ENCODE measurements around the gene CASP10. TPM values are rescaled to one million over a fixed set of nuclear protein-coding genes. Genes with fewer than 3 reads are reported as not detected.

Gene CASP10
- total and polyA plus RNA-seq, 2 of the 4 experiments (the other 2 are of a cell fraction), result 0.12 to 0.90 TPM

DNA sequence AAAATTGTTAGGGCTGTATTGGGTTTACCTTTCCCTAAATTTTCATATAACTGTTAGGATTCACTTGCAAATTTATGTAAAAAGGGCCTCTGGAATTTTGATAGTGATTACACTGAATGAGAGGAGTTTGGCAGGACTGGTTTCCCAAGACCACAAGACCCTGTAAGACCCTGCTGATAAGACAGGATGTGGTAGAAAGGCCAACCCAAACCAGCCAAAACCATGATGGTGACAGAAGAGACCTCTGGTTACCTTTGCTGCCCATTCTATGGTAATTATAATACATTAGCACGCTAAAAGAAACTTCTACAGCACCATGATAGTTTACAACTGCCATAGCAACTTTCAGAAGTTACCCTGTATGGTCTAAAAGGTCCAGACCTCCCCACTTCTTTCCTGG lies 8.3 kb upstream of the CASP10 start:
- Histone ChIP-seq H4K5ac (ENCODE audit: low read depth, low read length) (no peak overlapping the region), H3K4me1 (ENCODE audit: control insufficient read depth, insufficient read depth, low read length) (no peaks in the 10 kb centered on the region), H3K27ac (ENCODE audit: insufficient read depth, low read length) (no peak overlapping the region), H2AK5ac (ENCODE audit: low read depth, low read length) (no peak overlapping the region), H3K56ac (ENCODE audit: extremely low read depth, insufficient read depth, low read length) (no peak overlapping the region), H4K91ac (ENCODE audit: insufficient read depth, low read depth, low read length) (no peak overlapping the region), H3K18ac (ENCODE audit: low read depth, low read length) (no peak overlapping the region), H2BK5ac (ENCODE audit: low read depth, low read length, poor library complexity, severe bottlenecking) (no peak overlapping the region), H2BK120ac (ENCODE audit: low read depth, low read length) (no peak overlapping the region), H3K4me3 (ENCODE audit: insufficient read depth, low read depth, low read length) (no peak overlapping the region), H3K9me3 (ENCODE audit: control insufficient read depth, insufficient read depth, low read length) (no peaks in the 10 kb centered on the region), H3K14ac (replicated peaks; ENCODE audit: low read depth, low read length) (no peak overlapping the region), H3K9me1 (ENCODE audit: insufficient read depth, low read length) (no peaks in the 10 kb centered on the region), H2BK15ac (ENCODE audit: low read depth, low read length) (no peak overlapping the region), H3K4ac (ENCODE audit: low read depth, low read length) (no peak overlapping the region), H2BK20ac (ENCODE audit: low read depth, low read length) (no peak overlapping the region), H3K4me2 (ENCODE audit: low read depth, low read length) (no peak overlapping the region), H3K36me3 (ENCODE audit: control insufficient read depth, insufficient read depth, low read length) (no peaks in the 10 kb centered on the region), H4K8ac (ENCODE audit: low read depth in 2 of 2, low read length in 2 of 2) (no peak overlapping the region), H4K20me1 (ENCODE audit: insufficient read depth, low read length) (no peaks in the 10 kb centered on the region), H3K23ac (ENCODE audit: low read depth, low read length) (no peak overlapping the region), H2AFZ (replicated peaks; ENCODE audit: low read length, poor library complexity) (no peak overlapping the region), H3K79me1 (ENCODE audit: low read depth in 1 of 2, low read length in 2 of 2) (no peaks in the 10 kb centered on the region), H3K9ac (ENCODE audit: low read depth, low read length) (no peak overlapping the region), H2AK9ac (replicated peaks; ENCODE audit: low read depth, low read length, poor library complexity) (no peak overlapping the region), H3K27me3 (ENCODE audit: control insufficient read depth, insufficient read depth, low read length) (no peaks in the 10 kb centered on the region)
- in situ Hi-C loops (cut with MboI; ENCODE audit: low sequenced_read_pairs) (loop anchor here (5.0 kb wide), 1 partner anchor 267 kb away; no protein-coding TSS in a partner anchor), intact Hi-C loops (cut with micrococcal nuclease) (loop anchor here (5.0 kb wide), 1 partner anchor 102 kb away; the partner anchor contains the start of genes HYCC2 and NDUFB3), dilution Hi-C loops (cut with HindIII; ENCODE audit: low sequenced_read_pairs, unreplicated experiment) (no loop called here)
- no peak for TF ChIP-seq MAFK (IDR thresholded peaks at IDR 0.05; ENCODE audit: low read depth, low read length)
- no peak for TF ChIP-seq NFE2L2 (IDR thresholded peaks at IDR 0.05; ENCODE audit: low read depth, low read length)
- no peak for TF ChIP-seq SMC3 (IDR thresholded peaks at IDR 0.05; ENCODE audit: low read depth, low read length)
- no peak for TF ChIP-seq MAZ (IDR thresholded peaks at IDR 0.05; ENCODE audit: borderline replicate concordance, low read depth, low read length)
- DNase-seq, result no peak
- CTCF ChIA-PET, result no interaction called here
- POLR2A ChIA-PET (ENCODE audit: unreplicated experiment), result no interaction called here
- BruUV-seq (replicated peaks), result no TSS peak
- no peak for ATAC-seq (ENCODE audit: low read depth)
- no CpG with 5 or more reads among the region's 1 CpG for WGBS, 2 experiments (ENCODE audit: extremely low coverage in 2 of 2, insufficient read length in 1 of 2)

Measured in IMR-90 (cell line).